T-cell (primary cell): Measurements from ENCODE around the gene CYP46A1. TPM values are rescaled to one million over a fixed set of nuclear protein-coding genes. Genes with fewer than 3 reads are reported as not detected.

Experiments
- ATAC-seq, 4 experiments: fragments of 200-7000 bp in 3 of 4; fragments of 150-1000 bp in 1 of 4; cut with Tn5 transposase; replicated peaks in 1 of 4; 1 replicate in 3 of 4; 2 replicates in 1 of 4; pipeline ENCODE4 v1.10.0; 2021; ENCODE audit warnings: moderate library complexity in 3 of 4, mild to moderate bottlenecking in 2 of 4, moderate number of reproducible peaks in 1 of 4
- CTCF ChIA-PET, 2 donors: fragments of 300-600 bp; sonication (Branson Sonifier 250); formaldehyde crosslinking; loops; one replicate each; lab custom pipeline; 2022; ENCODE audit warnings: antibody characterized with exemption in 2 of 2; lab: Charles Lee
- POLR2A ChIA-PET, 2 donors: fragments of 300-600 bp; sonication (Branson Sonifier 250); formaldehyde crosslinking; loops; one replicate each; lab custom pipeline; 2022; ENCODE audit warnings: antibody characterized with exemption in 2 of 2; lab: Charles Lee
- DNase-seq, 35 experiments: peaks; one replicate each; pipeline versions ENCODE4 v3.0.0 to v3.0.0-alpha.2; 2013 to 2023
- H3K27ac ChIP-seq: one replicate; pipeline ENCODE4 v1.5.1; 2013; ENCODE audit warnings: low read length
- H3K27me3 ChIP-seq, 2 experiments: replicated peaks in 1 of 2; 1 replicate in 1 of 2; 2 replicates in 1 of 2; pipeline versions ENCODE4 v1.6.1 to v1.7.0; 2013; ENCODE audit warnings: low read length in 1 of 2, mixed read lengths in 1 of 2; ENCODE audit not compliant: control insufficient read depth in 2 of 2, insufficient read depth in 2 of 2; ENCODE audit errors: extremely low read depth in 1 of 2
- H3K36me3 ChIP-seq, 2 donors: 1 replicate in 1 of 2; 2 replicates in 1 of 2; pipeline versions ENCODE4 v1.6.1 to v1.7.0; 2013; ENCODE audit warnings: low read length in 1 of 2; ENCODE audit not compliant: control insufficient read depth in 2 of 2, insufficient read depth in 1 of 2; ENCODE audit errors: extremely low read depth in 1 of 2
- H3K4me1 ChIP-seq, 2 experiments: 1 replicate in 1 of 2; 2 replicates in 1 of 2; pipeline versions ENCODE4 v1.6.1 to v1.7.0; 2013; ENCODE audit warnings: low read length in 2 of 2, mixed read lengths in 1 of 2; ENCODE audit not compliant: insufficient read depth in 2 of 2, control insufficient read depth in 1 of 2; ENCODE audit errors: extremely low read depth in 1 of 2
- H3K4me3 ChIP-seq, 2 donors: 1 replicate in 1 of 2; 2 replicates in 1 of 2; pipeline versions ENCODE4 v1.5.1 to v1.7.0; 2013; ENCODE audit warnings: mild to moderate bottlenecking in 2 of 2, low read length in 1 of 2, moderate library complexity in 1 of 2; ENCODE audit not compliant: control insufficient read depth in 1 of 2; ENCODE audit errors: extremely low read depth in 1 of 2
- H3K9me3 ChIP-seq: 2 replicates; pipeline ENCODE4 v1.7.0; 2013
- H3K27ac Mint-ChIP-seq, 2 donors: one replicate each; pipeline ENCODE4 v1.8.0; 2020 to 2021; ENCODE audit warnings: mild to moderate bottlenecking in 2 of 2, mixed read lengths in 2 of 2
- H3K27me3 Mint-ChIP-seq, 2 donors: one replicate each; pipeline ENCODE4 v1.8.0; 2021 to 2022; ENCODE audit warnings: mixed read lengths in 2 of 2
- H3K36me3 Mint-ChIP-seq: one replicate; pipeline ENCODE4 v1.8.0; 2021; ENCODE audit warnings: mixed read lengths
- H3K4me1 Mint-ChIP-seq, 3 donors: one replicate each; pipeline ENCODE4 v1.8.0; 2020 to 2022; ENCODE audit warnings: mixed read lengths in 3 of 3, mild to moderate bottlenecking in 1 of 3
- H3K4me3 Mint-ChIP-seq, 3 donors: one replicate each; pipeline ENCODE4 v1.8.0; 2020 to 2022; ENCODE audit warnings: mild to moderate bottlenecking in 3 of 3, mixed read lengths in 3 of 3, moderate library complexity in 3 of 3
- H3K9me3 Mint-ChIP-seq, 3 donors: one replicate each; pipeline ENCODE4 v1.8.0; 2020 to 2022; ENCODE audit warnings: mixed read lengths in 3 of 3
- WGBS: methylation state at CpG from one replicate; pipeline ENCODE4 v1.1.5; 2013; ENCODE audit warnings: missing lambda C conversion rate; ENCODE audit not compliant: insufficient coverage; 5-methylcytosine and 5-hydroxymethylcytosine counted together
- total RNA-seq, 35 experiments: library from RNA in 6 of 35; stranded (reverse) in 6 of 35; fragments of 120-200 nt in 1 of 35; gene quantifications; one replicate each; pipeline versions ENCODE4 v1.2.1 to v1.2.4 and lab custom pipeline; 2013 to 2026

CYP46A1 gene
- total RNA-seq, 5 donors from 2014 or later (not counting 1 experiment from before 2014, with no cell fraction given): 0.10 to 0.51 (median 0.39) TPM

DNA sequence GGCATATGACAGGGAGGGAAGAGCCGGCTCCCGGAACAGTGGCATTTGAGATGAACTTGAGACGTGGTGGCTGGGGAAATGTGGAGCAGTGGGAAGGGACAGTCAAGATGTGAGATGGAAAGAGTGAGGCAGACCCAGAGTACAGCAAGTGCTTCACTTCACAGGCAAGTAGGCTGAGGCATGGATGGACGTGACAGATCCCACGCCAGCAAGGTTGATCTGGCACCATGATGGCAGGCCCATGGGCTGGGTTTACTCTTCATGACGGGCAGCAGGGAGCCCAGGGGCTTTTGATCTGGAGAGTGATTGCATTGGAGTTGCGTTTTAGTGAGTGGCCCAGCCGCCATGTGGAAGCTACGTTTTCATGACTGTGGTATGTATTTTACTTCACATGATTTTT is 91.3 kb downstream of the CYP46A1 start:
- H3K27me3 ChIP-seq: peaks cover 3 to 28% of the 10 kb centered on the region in 2 experiments
- H3K36me3 ChIP-seq: no peaks in the 10 kb centered on the region
- WGBS: 63% methylated on average over 5 of the region's 9 CpGs
- DNase-seq: no peak
- Mint-ChIP-seq H3K4me3 (no peak overlapping the region), H3K36me3 (no peaks in the 10 kb centered on the region), H3K27ac (no peak overlapping the region), H3K4me1 (no peaks in the 10 kb centered on the region), H3K9me3 (peaks cover 9 to 16% (median 10%) of the 10 kb centered on the region in 3 donors), H3K27me3 (peaks cover 32 to 34% of the 10 kb centered on the region in 2 donors)
- no peaks in the 10 kb centered on the region for H3K9me3 ChIP-seq
- ATAC-seq: no peak
- ChIA-PET CTCF (no interaction called here), POLR2A (interaction anchor here in 1 of 2 donors (0.6 kb wide), 1 partner anchor 100 kb away, joined by 3 read pairs; no protein-coding TSS in a partner anchor)
- no peaks in the 10 kb centered on the region for H3K4me1 ChIP-seq
- H3K27ac ChIP-seq: no peak overlapping the region
- H3K4me3 ChIP-seq: no peak overlapping the region

Other genes with a start within 250 kb of the CYP46A1 start
- 10 to 100 TPM; 47.7 to 64.6 (median 52.4) TPM for gene SETD3, start 203.4 kb upstream of the CYP46A1 start, total RNA-seq
- gene CCNK, start 202.9 kb upstream of the CYP46A1 start, total RNA-seq: 100 to 1,000 TPM in 2 of 5 donors, 10 to 100 TPM in 3; 61.8 to 138 (median 74.6) TPM
- 10 to 100 TPM in 1 of 5 donors, 1 to 10 TPM in 4; 6.6 to 12.0 (median 9.1) TPM for gene CCDC85C, start 80.1 kb upstream of the CYP46A1 start, total RNA-seq
- under 1 TPM; 0.05 to 0.35 (median 0.23) TPM for gene HHIPL1, start 39.2 kb upstream of the CYP46A1 start, total RNA-seq
- 1 to 10 TPM in 1 of 5 donors, under 1 TPM in 2, not detected in 2; 0.53 to 1.4 (median 0.60) TPM for gene EML1, start 109.1 kb downstream of the CYP46A1 start, total RNA-seq